Psoas muscle (tissue), 8 donors: Measurements from ENCODE around the gene HMX2. TPM values are rescaled to one million over a fixed set of nuclear protein-coding genes. Genes with fewer than 3 reads are reported as not detected.

Source experiments
- ATAC-seq, 4 donors: fragments of 200-7000 bp; cut with Tn5 transposase; one replicate each; pipeline ENCODE4 v1.9.1; 2020; ENCODE audit warnings: moderate library complexity in 3 of 4, mild to moderate bottlenecking in 2 of 4
- DNase-seq, 2 donors: peaks; one replicate each; pipeline ENCODE4 v3.0.0-alpha.2; 2020
- H3K27ac ChIP-seq: fragments of 200-600 bp; one replicate; pipeline ENCODE4 v1.8.0; 2022
- H3K27me3 ChIP-seq, 3 donors: fragments of 200-600 bp in 1 of 3; one replicate each; pipeline versions ENCODE4 v1.6.1 to v1.8.0; 2013 to 2022; ENCODE audit warnings: low read length in 2 of 3, mild to moderate bottlenecking in 2 of 3, moderate library complexity in 1 of 3; ENCODE audit not compliant: insufficient read depth in 3 of 3
- H3K36me3 ChIP-seq, 2 donors: fragments of 200-600 bp in 1 of 2; one replicate each; pipeline versions ENCODE4 v1.6.1 to v1.8.0; 2013 to 2022; ENCODE audit warnings: low read depth in 1 of 2, mild to moderate bottlenecking in 1 of 2, moderate library complexity in 1 of 2; ENCODE audit not compliant: insufficient read depth in 1 of 2
- H3K4me1 ChIP-seq: fragments of 200-600 bp; one replicate; pipeline ENCODE4 v1.8.0; 2022
- H3K4me3 ChIP-seq: fragments of 200-600 bp; one replicate; pipeline ENCODE4 v1.8.0; 2022; ENCODE audit warnings: mild to moderate bottlenecking
- H3K9me3 ChIP-seq: fragments of 200-600 bp; one replicate; pipeline ENCODE4 v1.8.0; 2022
- WGBS, 3 donors: extraction: QIAGEN DNeasy Blood & Tissue Kit; methylation state at CpG; one replicate each; pipeline versions ENCODE4 v1.1.6 to v1.1.7; 2013; 5-methylcytosine and 5-hydroxymethylcytosine counted together
- intact Hi-C, 2 donors: fragments of 100-400 bp; cut with DNase I; formaldehyde crosslinking; loops; one replicate each; pipeline versions ENCODE4 v1.11.0 to v1.14.2; 2022
- polyA plus RNA-seq, 3 donors: library from polyadenylated mRNA; stranded (reverse); fragments of 200-250 nt; gene quantifications; one replicate each; pipeline ENCODE4 v1.2.3, GENCODE V29; 2013
- total RNA-seq, 4 donors: library from RNA; stranded (reverse); fragmentation: NEBNext Ultra II Directional in 2 of 4; extraction: Animal tissue kit (Norgen Biotek cat#: 25700) in 2 of 4; gene quantifications; one replicate each; pipeline versions ENCODE4 v1.2.1 to v1.2.4, GENCODE V29; 2021 to 2023
- TF ChIP-seq, protein P1 (sequence below): fragments of 200-600 bp; IDR thresholded peaks from one replicate; pipeline ENCODE4 v1.8.0; 2022; ENCODE audit warnings: antibody characterized with exemption
- donor health status: healthy with polysubstance abuse.
- donor health status: DM: no; HTN: no; CAD: no; lungs with moderate emphysema.
- donor health status: Bipolar disorder and iron deficiency.
- donor health status: healthy.
- donor health status: DM: yes; HTN: yes; CAD: no.
- donor health status: DM: no; HTN: no; CAD: no.
- donor health status: DM: no; HTN: no; CAD: no.
- donor health status: DM: yes; HTN: yes; CAD: no.

HMX2 gene
- total and polyA plus RNA-seq, 7 donors, result not detected

GRCh38 chr10:123140983-123141390 lies 6.9 kb upstream of the HMX2 start:
- WGBS, 3 donors, result 9 to 11% (median 11%) methylated on average over 5 to 6 of the region's 6 CpGs
- TF ChIP-seq, protein P1, sequence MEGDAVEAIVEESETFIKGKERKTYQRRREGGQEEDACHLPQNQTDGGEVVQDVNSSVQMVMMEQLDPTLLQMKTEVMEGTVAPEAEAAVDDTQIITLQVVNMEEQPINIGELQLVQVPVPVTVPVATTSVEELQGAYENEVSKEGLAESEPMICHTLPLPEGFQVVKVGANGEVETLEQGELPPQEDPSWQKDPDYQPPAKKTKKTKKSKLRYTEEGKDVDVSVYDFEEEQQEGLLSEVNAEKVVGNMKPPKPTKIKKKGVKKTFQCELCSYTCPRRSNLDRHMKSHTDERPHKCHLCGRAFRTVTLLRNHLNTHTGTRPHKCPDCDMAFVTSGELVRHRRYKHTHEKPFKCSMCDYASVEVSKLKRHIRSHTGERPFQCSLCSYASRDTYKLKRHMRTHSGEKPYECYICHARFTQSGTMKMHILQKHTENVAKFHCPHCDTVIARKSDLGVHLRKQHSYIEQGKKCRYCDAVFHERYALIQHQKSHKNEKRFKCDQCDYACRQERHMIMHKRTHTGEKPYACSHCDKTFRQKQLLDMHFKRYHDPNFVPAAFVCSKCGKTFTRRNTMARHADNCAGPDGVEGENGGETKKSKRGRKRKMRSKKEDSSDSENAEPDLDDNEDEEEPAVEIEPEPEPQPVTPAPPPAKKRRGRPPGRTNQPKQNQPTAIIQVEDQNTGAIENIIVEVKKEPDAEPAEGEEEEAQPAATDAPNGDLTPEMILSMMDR, result no peak
- no peak overlapping the region for H3K27ac ChIP-seq
- no peaks in the 10 kb centered on the region for H3K36me3 ChIP-seq
- DNase-seq (no peak), ATAC-seq (no peak)
- peaks cover 0 to 100% (median 67%) of the 10 kb centered on the region in 3 donors for H3K27me3 ChIP-seq
- no peaks in the 10 kb centered on the region for H3K9me3 ChIP-seq
- intact Hi-C loops, result no loop called here
- peaks cover 11% of the 10 kb centered on the region for H3K4me1 ChIP-seq
- H3K4me3 ChIP-seq, result no peak overlapping the region

DNA sequence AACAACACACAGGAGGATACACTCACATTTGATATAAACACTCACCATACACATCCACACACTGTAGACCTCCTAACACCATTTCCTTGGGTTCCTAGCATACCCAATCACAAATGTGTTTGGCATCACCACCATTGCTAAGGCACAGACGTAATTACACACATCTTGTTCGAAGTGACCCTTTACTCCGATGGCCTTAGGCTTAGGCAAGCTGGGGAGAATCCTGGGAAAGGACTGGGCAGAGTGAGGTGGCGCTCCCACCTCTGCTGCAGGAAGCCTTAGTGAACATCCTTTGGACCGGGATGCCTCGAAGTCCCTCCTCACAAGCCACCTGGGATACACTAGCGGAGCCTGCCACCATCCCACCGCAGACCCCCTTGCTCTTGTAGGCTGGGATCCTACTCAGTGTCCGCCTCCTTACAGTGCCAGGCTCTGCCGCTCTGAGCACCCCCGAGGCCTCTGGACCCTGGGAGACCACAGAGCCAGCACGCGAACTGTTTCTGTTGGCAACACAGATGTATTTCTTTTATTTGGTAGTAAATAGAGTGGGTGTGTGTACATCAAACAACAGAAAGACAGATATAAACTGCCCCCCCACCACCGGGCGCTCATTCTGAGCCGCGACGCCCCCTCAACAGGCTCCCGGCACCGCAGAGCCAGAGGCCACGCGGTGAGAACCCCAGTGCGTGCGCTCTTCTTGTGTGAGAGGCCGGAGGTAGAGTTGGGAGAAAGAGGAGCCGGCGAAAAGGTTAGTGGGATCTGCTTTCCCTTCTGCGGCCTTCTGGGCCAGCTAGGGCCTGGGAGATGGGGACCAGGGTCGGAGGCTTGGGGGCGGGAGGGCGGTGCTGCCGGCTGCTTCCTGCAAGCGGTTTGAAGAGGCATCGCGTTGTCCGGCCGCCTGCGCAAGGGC lies 5.9 kb upstream of the HMX2 start:
- Histone ChIP-seq H3K36me3 (no peaks in the 10 kb centered on the region), H3K27me3 (peaks cover 0 to 100% (median 64%) of the 10 kb centered on the region in 3 donors), H3K4me3 (no peak overlapping the region), H3K4me1 (peaks cover 8% of the 10 kb centered on the region), H3K27ac (no peak overlapping the region), H3K9me3 (no peaks in the 10 kb centered on the region)
- ATAC-seq (no peak), DNase-seq (no peak)
- 6 to 8% (median 7%) methylated on average over 36 to 38 of the region's 38 CpGs for WGBS, 3 donors
- TF ChIP-seq, protein P1, result no peak
- intact Hi-C loops, result no loop called here

DNA sequence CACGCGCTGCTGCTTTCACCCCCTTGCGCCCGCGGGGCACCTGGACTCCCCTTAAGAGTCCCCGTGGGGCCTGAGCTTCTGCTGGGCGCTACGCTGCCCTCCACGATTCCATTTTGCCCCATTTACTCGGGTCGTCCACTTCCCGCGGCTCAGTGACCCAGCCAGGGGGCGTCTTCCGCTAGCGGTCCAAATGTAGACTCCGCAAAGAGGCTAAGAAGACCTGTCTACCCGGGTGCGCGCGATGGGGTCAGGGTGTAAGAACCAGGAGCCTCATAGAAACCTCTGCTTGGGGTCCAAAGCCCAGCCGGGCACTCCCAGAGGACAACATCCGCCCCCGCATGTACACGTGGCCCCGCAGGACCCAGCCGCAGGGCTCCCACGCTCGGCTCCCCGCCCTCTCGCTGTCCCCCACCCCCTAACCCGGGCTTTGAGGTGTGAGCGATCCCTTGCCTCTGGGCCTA lies 5.2 kb upstream of the HMX2 start:
- intact Hi-C loops, result no loop called here
- H3K9me3 ChIP-seq, result no peaks in the 10 kb centered on the region
- H3K27ac ChIP-seq, result no peak overlapping the region
- TF ChIP-seq, protein P1, result no peak
- 1 to 4% (median 2%) methylated on average over 27 to 33 of the region's 33 CpGs for WGBS, 3 donors
- ATAC-seq, result no peak
- peaks cover 2% of the 10 kb centered on the region for H3K4me1 ChIP-seq
- no peak overlapping the region for H3K4me3 ChIP-seq
- H3K27me3 ChIP-seq, result peaks cover 0 to 100% (median 64%) of the 10 kb centered on the region in 3 donors
- no peak for DNase-seq
- H3K36me3 ChIP-seq, result no peaks in the 10 kb centered on the region

DNA sequence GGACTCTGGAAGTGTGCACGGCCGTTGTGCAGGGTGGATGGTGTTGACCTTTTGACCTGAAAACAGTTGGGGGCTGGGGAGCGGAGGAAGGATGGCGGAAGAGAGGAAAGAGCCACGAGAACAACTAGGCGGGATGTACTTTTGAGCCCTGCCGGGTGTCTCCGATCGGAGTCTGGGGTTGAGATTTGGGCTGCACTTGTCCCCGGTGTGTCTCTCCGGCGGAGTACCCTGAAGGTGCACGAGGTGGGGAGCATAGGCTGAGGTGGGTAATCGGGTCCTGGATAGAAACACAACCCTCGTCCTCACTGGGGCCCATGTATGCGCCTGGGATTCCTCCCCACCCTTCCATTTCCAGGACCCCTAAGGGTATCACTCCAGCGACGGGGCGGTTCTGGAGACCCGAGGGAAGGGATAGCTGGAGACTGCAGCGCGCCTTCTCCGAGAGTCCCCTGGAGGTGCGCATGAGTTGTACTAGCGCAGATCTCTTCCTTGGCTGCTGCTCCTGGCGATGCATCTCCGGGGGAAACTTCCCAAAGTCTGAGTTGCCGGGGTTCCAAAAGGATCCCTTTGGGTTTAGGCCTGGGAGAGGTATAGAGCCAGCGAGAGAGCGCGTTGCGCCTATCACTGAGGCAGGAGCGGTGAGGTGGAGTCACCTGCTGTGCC lies 4.6 kb upstream of the HMX2 start:
- WGBS, 3 donors, result 3 to 5% (median 5%) methylated on average over 33 of the region's 33 CpGs
- intact Hi-C loops, result no loop called here
- Histone ChIP-seq H3K27ac (no peak overlapping the region), H3K36me3 (no peaks in the 10 kb centered on the region), H3K4me1 (peaks cover 3% of the 10 kb centered on the region), H3K9me3 (no peaks in the 10 kb centered on the region), H3K27me3 (peaks cover 0 to 100% (median 66%) of the 10 kb centered on the region in 3 donors), H3K4me3 (no peak overlapping the region)
- TF ChIP-seq, protein P1, result no peak
- ATAC-seq (no peak), DNase-seq (no peak)
